Natural killer cell (primary cell): ENCODE results near the gene FAM171A2. TPM values are rescaled to one million over a fixed set of nuclear protein-coding genes. Genes with fewer than 3 reads are reported as not detected.
A peak's percentile ranks its signal among the peaks of the same experiment; 100 is the strongest.

Experiments
- ATAC-seq, 3 donors: fragments of 150-1000 bp in 2 of 3; fragments of 200-7000 bp in 1 of 3; cut with Tn5 transposase; 1 replicate in 1 of 3; 2 replicates in 2 of 3; pipeline ENCODE4 v1.10.0; 2021; ENCODE audit warnings: mild to moderate bottlenecking in 2 of 3, moderate library complexity in 2 of 3
- DNase-seq, 2 donors: peaks; one replicate each; pipeline versions ENCODE4 v3.0.0 to v3.0.0-alpha.2; 2013 to 2021; ENCODE audit warnings: mixed read lengths in 1 of 2
- H3K27ac ChIP-seq: one replicate; pipeline ENCODE4 v1.5.1; 2013; ENCODE audit warnings: mild to moderate bottlenecking, low read length
- H3K27me3 ChIP-seq: one replicate; pipeline ENCODE4 v1.6.1; 2013; ENCODE audit warnings: low read length; ENCODE audit not compliant: control insufficient read depth, insufficient read depth
- H3K36me3 ChIP-seq: one replicate; pipeline ENCODE4 v1.6.1; 2013; ENCODE audit warnings: low read length; ENCODE audit not compliant: control insufficient read depth, insufficient read depth
- H3K4me1 ChIP-seq: one replicate; pipeline ENCODE4 v1.6.1; 2013; ENCODE audit warnings: low read length; ENCODE audit not compliant: control insufficient read depth, insufficient read depth
- H3K4me3 ChIP-seq: one replicate; pipeline ENCODE4 v1.5.1; 2013; ENCODE audit warnings: low read length
- H3K9me3 ChIP-seq: one replicate; pipeline ENCODE4 v1.6.1; 2013; ENCODE audit warnings: low read length; ENCODE audit not compliant: control insufficient read depth, insufficient read depth
- H3K27ac Mint-ChIP-seq, 2 donors: one replicate each; pipeline ENCODE4 v1.8.0; 2022; ENCODE audit warnings: mild to moderate bottlenecking in 2 of 2, mixed read lengths in 2 of 2, moderate library complexity in 1 of 2
- H3K27me3 Mint-ChIP-seq, 2 donors: one replicate each; pipeline ENCODE4 v1.8.0; 2022; ENCODE audit warnings: low read depth in 2 of 2, mixed read lengths in 2 of 2
- H3K36me3 Mint-ChIP-seq: one replicate; pipeline ENCODE4 v1.8.0; 2022; ENCODE audit warnings: mixed read lengths
- H3K4me1 Mint-ChIP-seq, 2 donors: one replicate each; pipeline ENCODE4 v1.8.0; 2022; ENCODE audit warnings: mixed read lengths in 2 of 2
- H3K4me3 Mint-ChIP-seq: one replicate; pipeline ENCODE4 v1.8.0; 2022; ENCODE audit warnings: mild to moderate bottlenecking, moderate library complexity, mixed read lengths
- H3K9me3 Mint-ChIP-seq, 2 donors: one replicate each; pipeline ENCODE4 v1.8.0; 2022; ENCODE audit warnings: mixed read lengths in 2 of 2
- WGBS: methylation state at CpG from one replicate; pipeline ENCODE4 v1.1.7; 2013; ENCODE audit warnings: missing lambda C conversion rate; ENCODE audit not compliant: insufficient coverage; 5-methylcytosine and 5-hydroxymethylcytosine counted together
- intact Hi-C: fragments of 100-400 bp; cut with micrococcal nuclease; formaldehyde crosslinking; loops from one replicate; pipeline ENCODE4 v1.14.2; 2022
- total RNA-seq, 4 donors: library from RNA; stranded (reverse); fragments of 120-200 nt in 1 of 4; gene quantifications; one replicate each; pipeline versions ENCODE4 v1.2.3 to v1.2.4, GENCODE V29; 2013 to 2022
- TF ChIP-seq, protein P1 (sequence below): fragments of 200-600 bp; IDR thresholded peaks from one replicate; pipeline ENCODE4 v1.8.0; 2022; ENCODE audit warnings: antibody characterized with exemption

Gene FAM171A2
- total RNA-seq, 3 donors from 2014 or later (not counting 1 experiment from before 2014, with no cell fraction given) = 0.20 to 0.43 (median 0.24) TPM

- intact Hi-C loops = no loop called here
- TF ChIP-seq, protein P1, sequence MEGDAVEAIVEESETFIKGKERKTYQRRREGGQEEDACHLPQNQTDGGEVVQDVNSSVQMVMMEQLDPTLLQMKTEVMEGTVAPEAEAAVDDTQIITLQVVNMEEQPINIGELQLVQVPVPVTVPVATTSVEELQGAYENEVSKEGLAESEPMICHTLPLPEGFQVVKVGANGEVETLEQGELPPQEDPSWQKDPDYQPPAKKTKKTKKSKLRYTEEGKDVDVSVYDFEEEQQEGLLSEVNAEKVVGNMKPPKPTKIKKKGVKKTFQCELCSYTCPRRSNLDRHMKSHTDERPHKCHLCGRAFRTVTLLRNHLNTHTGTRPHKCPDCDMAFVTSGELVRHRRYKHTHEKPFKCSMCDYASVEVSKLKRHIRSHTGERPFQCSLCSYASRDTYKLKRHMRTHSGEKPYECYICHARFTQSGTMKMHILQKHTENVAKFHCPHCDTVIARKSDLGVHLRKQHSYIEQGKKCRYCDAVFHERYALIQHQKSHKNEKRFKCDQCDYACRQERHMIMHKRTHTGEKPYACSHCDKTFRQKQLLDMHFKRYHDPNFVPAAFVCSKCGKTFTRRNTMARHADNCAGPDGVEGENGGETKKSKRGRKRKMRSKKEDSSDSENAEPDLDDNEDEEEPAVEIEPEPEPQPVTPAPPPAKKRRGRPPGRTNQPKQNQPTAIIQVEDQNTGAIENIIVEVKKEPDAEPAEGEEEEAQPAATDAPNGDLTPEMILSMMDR = peak; percentile 74
- peaks cover 5 to 15% of the 10 kb centered on the region in 2 donors for H3K4me1 Mint-ChIP-seq
- WGBS = 66% methylated on average over 6 of the region's 6 CpGs
- ATAC-seq (peak; percentile 61 to 74 (median 70)), DNase-seq (peak; percentile 58 to 84)
- no peak overlapping the region for H3K27ac Mint-ChIP-seq
- H3K4me3 Mint-ChIP-seq = no peak overlapping the region
- Histone ChIP-seq H3K4me3 (no peak overlapping the region), H3K27ac (no peak overlapping the region), H3K36me3 (peaks cover 7% of the 10 kb centered on the region), H3K4me1 (peaks cover 50% of the 10 kb centered on the region), H3K9me3 (no peaks in the 10 kb centered on the region), H3K27me3 (no peaks in the 10 kb centered on the region)
- no peaks in the 10 kb centered on the region for H3K36me3 Mint-ChIP-seq
- no peaks in the 10 kb centered on the region for H3K9me3 Mint-ChIP-seq
- no peaks in the 10 kb centered on the region for H3K27me3 Mint-ChIP-seq
These were observed 12.9 kb downstream of the FAM171A2 start for GRCh38 chr17:44350733-44351226.

DNA sequence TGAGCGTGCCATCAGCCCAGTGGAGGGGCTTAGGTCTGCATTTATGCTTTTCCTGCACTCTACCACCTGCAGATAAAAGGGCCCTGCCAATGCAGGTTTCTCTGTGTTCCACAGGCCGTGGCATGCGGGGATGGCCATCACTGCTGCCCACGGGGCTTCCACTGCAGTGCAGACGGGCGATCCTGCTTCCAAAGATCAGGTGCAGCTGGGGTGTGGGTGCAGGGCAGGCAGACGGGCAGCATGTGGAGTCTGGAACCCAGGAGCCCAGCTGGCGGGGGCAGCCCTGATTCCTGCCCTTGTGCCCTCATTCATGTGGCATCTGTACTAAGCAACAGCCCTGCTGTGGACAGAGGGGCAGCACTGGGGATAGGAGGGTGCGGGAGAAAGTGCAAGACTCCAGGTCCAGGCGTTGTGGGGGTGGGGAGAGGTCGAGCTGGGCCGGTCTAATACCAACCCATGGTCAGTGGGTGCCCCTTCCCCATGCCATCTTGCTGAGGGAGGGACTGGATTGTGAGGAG, 14.0 kb downstream of the FAM171A2 start:
- Mint-ChIP-seq H3K4me3 (no peak overlapping the region), H3K4me1 (peaks cover 16 to 27% of the 10 kb centered on the region in 2 donors), H3K36me3 (no peaks in the 10 kb centered on the region), H3K27ac (no peak overlapping the region), H3K9me3 (no peaks in the 10 kb centered on the region), H3K27me3 (no peaks in the 10 kb centered on the region)
- intact Hi-C loops = loop anchor here (5.0 kb wide), 1 partner anchor 137 kb away; no protein-coding TSS in a partner anchor
- H3K4me3 ChIP-seq = no peak overlapping the region
- H3K4me1 ChIP-seq = peaks cover 59% of the 10 kb centered on the region
- H3K27me3 ChIP-seq = no peaks in the 10 kb centered on the region
- TF ChIP-seq, protein P1 = no peak
- no peak overlapping the region for H3K27ac ChIP-seq
- ATAC-seq = no peak
- 94% methylated on average over 12 of the region's 12 CpGs for WGBS
- H3K36me3 ChIP-seq = peaks cover 7% of the 10 kb centered on the region
- DNase-seq = no peak
- H3K9me3 ChIP-seq = no peaks in the 10 kb centered on the region

GRCh38 chr17:44348988-44349364, 14.7 kb downstream of the FAM171A2 start:
- Histone ChIP-seq H3K4me3 (no peak overlapping the region), H3K9me3 (no peaks in the 10 kb centered on the region), H3K4me1 (peaks cover 64% of the 10 kb centered on the region), H3K27me3 (no peaks in the 10 kb centered on the region), H3K27ac (no peak overlapping the region), H3K36me3 (peaks cover 7% of the 10 kb centered on the region)
- intact Hi-C loops = loop anchor here (5.0 kb wide), 1 partner anchor 137 kb away; no protein-coding TSS in a partner anchor
- WGBS = 93% methylated on average over 6 of the region's 6 CpGs
- no peak for DNase-seq
- Mint-ChIP-seq H3K9me3 (no peaks in the 10 kb centered on the region), H3K27ac (peak overlapping the region in 1 of 2 donors; percentile 36), H3K4me3 (no peak overlapping the region), H3K36me3 (no peaks in the 10 kb centered on the region), H3K27me3 (peaks cover 2% of the 10 kb centered on the region in 2 donors), H3K4me1 (peaks cover 16 to 29% of the 10 kb centered on the region in 2 donors)
- ATAC-seq = no peak
- TF ChIP-seq, protein P1 = no peak
